GM21360 (cell line): ENCODE data around the gene DOK6.
A peak's percentile ranks its signal among the peaks of the same experiment; 100 is the strongest.
"Not testable (repeated sequence)": the region's sequence is repeated elsewhere in the genome, so short reads cannot be mapped to it uniquely, and the experiment has no call there.

Source experiments
- ATAC-seq: cut with Tn5 transposase; IDR thresholded peaks from one replicate; pipeline ENCODE4 v1.9.1; 2021; ENCODE audit warnings: mild to moderate bottlenecking, moderate library complexity; ENCODE audit not compliant: unreplicated experiment

DOK6 gene

GRCh38 chr18:69845593-69846506, 445.2 kb downstream of the DOK6 start:
- no peak for ATAC-seq

DNA sequence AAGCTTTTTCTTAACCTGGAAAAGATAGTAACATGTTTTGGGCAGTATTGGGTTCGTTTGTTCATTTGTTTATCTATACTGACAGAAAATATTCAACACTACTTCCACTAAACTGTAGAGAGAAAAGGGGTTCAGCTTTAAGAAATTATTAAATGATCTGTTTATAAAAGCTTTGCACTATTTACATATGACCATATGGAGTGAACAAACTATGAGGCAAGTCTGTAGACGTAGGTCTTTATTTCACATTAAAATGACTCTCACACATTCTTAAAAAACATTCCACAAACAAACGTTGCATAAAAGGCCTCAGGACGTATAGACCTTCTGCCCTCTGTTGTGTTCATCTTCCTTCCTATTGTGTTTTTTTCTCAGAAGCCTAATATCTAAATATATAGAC, 452.4 kb downstream of the DOK6 start:
- no peak for ATAC-seq

DNA sequence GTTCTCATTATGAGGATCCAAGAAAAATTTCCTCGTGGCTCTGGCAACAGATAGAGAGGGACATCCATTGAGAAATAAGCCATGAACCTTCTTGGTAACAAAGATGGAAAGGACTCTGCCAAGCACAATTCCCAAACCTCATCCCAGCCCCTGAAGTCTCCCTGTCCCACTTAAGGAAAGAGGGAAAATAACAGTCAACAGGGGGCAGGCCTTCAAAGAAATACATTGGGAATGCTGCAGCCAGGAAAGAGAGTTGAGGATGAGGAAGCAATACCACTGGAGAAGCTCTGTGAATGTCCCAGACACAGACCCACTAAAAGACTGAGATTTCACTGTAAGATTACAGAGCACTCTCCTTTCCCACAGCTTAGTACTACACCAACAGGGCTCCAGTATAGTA, 453.8 kb downstream of the DOK6 start:
- ATAC-seq: no peak

DNA sequence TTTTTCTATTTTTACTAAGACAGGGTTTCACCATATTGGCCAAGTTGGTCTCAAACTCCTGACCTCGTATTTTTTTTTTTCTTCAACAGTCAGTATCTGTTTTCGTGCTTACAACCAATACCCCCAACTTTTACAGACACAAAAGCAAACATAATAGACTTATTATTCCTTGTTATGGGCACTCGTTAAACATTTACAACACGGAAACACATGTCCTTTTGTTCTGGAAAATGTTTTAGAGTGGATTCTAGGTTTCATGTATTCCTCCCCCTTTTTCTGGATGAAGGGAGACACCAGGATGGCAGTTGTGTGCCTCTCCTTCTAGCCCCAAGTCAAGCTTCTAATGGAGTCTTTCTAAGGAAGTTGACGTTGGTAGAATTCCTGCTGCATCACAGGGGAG, 458.2 kb downstream of the DOK6 start:
- no peak for ATAC-seq

GRCh38 chr18:69864802-69865201, 464.1 kb downstream of the DOK6 start:
- ATAC-seq: peak; percentile 79

GRCh38 chr18:69865776-69866175, 465.1 kb downstream of the DOK6 start:
- no peak for ATAC-seq

DNA sequence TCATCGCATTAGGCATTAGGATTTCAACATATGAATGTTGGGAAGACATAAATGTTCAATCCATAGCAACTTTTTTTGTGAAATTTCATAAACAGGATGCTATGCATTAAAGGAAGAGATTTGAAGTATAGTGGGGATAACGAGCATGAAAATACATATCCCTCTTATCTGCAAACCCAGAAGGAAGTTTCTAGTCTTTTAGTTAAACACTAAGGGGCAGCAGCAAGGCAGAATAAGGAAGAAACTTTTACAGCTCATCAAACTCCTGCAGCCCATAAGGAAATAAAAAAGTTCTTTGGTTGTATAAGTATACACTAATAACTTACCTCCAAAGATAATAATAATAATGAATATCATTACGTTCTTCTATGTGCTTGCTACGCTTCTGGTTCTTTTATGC, 465.5 kb downstream of the DOK6 start:
- no peak for ATAC-seq

GRCh38 chr18:69870736-69871135, 470.0 kb downstream of the DOK6 start:
- no peak for ATAC-seq

- no peak for ATAC-seq
Measured at GRCh38 chr18:69871363-69871762, 470.7 kb downstream of the DOK6 start.

- no peak for ATAC-seq
Measured at GRCh38 chr18:69872661-69873060, 472.0 kb downstream of the DOK6 start.

DNA sequence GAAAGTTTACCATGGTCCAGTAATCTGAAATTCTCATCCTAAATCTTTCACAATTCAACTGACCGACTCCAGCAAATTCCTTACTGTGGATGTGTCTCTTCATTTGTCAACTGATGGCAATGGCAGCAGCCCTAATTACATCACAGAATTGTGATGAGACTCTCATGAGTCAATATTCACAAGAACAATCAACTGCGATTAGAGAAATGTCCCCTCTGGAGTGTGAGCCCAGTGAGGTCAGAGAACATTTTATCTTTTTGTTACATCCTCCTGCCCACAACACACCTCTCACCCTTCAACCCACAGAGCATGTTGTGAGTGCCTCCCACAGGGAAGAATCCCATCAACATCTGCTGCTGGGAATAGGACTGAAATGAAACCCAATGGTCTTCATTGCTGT, 473.4 kb downstream of the DOK6 start:
- ATAC-seq: no peak

DNA sequence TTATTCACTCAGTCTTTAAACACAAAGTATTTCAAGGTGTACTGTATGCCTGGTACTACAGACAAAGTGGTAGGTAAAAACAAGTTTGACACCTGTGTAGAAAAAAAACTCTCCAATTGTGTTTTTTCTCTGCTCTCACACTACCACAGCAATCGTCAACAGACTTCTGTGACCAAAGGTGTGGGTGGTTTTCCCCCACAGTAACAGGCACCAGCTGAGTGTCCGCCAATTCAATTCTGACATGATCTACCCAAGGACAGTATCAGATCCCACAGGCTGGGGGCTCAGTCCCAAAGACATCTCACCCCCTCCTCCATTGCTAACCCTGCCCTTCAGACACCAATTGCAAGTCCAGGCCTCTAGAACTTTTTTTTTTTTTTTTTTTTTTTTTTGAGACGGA, 475.8 kb downstream of the DOK6 start:
- ATAC-seq: no peak

DNA sequence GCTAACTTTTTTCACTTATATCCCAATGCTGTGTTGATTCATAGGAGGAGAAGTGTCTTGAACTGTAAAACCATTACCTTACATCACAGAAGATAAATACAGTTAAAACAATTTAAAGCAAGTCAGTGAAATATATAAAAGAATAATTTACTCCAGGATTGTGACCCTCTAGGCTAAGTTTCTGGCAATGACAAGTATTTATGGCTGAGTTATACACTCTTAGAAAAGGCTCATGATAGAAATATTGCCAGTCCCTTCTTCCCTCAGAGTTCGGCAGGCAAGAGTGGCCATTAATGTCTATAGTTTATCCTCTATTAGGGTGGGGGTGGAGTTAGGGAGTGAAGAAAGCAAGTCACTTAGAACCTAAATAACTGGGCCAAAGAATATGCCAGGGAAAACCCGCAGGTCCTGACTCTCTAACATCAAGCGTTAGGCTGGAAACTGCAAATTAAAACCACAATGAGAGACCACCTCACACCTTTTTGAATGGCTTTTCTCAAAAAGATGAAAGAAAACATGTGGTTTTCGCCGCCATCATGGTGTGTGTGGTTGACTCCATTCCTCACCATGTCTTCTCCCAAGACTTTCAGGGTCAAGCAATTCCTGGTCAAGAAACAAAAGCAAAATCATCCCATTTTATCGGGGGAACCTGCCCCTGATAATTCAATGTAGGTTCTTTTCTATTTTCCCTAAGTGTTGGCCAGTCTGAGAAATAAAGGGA, 477.7 kb downstream of the DOK6 start:
- ATAC-seq: no peak

DNA sequence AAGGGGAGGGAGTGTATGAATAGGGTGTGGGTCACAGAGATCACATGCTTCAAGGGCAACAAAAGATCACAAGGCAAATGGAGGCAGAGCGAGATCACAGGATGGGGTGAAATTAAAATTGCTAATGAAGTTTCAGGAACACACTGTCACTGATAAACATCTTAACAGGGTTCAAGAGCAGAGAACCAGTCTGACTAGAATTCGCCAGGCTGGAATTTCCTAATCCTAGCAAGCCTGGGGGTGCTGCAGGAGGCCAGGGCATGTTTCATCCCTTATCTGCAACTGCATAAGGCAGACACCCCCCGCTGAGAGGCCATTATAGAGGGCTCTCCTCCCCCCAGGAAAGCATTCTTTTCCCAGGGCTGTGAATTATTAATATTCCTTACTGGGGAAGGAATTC, 478.4 kb downstream of the DOK6 start:
- ATAC-seq: not testable (repeated sequence)

GRCh38 chr18:69880083-69880482, 479.4 kb downstream of the DOK6 start:
- no peak for ATAC-seq

- ATAC-seq: peak; percentile 39
Measured at GRCh38 chr18:69882965-69883668, 482.4 kb downstream of the DOK6 start.

DNA sequence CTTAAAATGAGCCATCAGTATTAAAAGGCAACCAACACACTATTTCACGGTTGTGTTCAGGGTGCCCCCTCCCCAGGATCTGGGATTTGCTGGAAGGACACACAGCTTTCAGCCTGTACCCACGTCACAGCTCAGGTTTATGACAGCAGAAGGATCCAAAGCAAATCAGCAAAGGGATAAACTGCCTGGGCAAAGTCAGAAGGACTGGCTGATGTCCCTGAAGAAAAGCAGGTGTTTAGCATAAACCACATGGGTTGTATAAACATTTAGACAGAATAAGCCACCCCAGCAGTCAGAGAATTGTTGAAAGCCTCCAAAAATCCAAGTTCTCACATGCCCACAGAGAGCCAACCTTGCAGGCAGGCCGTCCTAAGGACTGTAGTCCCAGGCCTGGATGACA, 483.1 kb downstream of the DOK6 start:
- ATAC-seq: no peak

GRCh38 chr18:69885355-69885754, 484.7 kb downstream of the DOK6 start:
- ATAC-seq: no peak

DNA sequence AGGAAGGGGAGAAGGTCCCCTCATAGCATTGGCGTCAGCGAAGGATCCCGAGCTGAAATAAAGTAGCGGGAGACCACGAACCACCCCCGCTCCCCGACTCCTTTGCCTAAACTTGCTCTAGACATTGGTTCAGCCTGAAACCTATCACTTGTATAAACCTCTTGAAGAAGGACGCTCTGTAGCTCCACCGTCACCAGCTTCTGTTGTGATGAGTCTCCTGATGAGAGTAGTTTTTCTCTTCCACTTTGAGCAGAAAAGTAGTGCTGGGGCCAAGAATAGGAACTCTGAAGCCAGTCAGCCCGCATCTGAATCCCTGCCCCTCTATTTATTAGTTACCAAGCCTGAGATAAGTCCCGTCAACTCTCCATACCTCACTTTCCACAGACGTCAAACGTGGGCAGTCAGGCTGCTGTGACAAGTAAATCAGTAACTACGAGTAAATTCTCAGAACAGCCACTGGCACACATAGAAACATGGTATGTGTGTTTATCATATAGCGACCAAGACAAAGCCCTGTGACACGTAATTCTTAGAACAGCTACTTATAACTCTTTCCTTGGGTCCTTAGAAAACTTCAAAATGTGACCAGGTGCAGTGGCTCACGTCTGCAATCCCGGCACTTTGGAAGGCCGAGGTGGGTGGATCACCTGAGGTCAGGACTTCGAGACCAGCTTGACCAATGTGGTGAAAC, 485.3 kb downstream of the DOK6 start:
- peak; percentile 64 for ATAC-seq

GRCh38 chr18:69887256-69887655, 486.6 kb downstream of the DOK6 start:
- ATAC-seq: no peak

DNA sequence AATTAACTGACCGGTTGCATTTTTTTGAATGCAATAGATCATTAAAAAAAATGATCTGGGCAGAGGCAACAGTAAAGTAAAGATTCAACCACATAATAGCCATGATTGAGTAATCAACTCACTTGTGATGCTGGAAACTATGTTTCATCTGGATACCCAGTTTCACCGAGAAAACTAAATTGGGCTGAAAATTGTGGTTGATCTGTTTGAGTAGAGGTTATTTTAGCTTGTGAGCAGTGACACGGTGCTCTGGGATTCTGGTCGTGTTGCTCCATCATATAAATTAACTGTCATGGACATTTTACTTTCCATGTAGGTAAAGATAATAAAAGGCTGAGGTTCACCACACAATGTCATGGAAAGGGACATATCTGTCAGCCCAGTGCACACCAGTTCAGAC, 488.3 kb downstream of the DOK6 start:
- peak; percentile 37 for ATAC-seq
